ENCODE results near the gene PRRC2A.

GRCh38 chr6:31634131-31634530 is 13.6 kb downstream of the PRRC2A start:
- TF ChIP-seq CTCF (IDR thresholded peaks at IDR 0.05 in 8 of 11, conservative IDR thresholded peaks at IDR 0.05 in 3 of 11) (no peak), POLR2A (IDR thresholded peaks at IDR 0.05) (no peak), POLR2AphosphoS5 (IDR thresholded peaks at IDR 0.05) (no peak)
